GDM1 (cell line): ENCODE measurements around the gene SLC35F3.

ENCODE experiments used
- DNase-seq: peaks from one replicate; lab custom pipeline; 2025; lab: John Stamatoyannopoulos, UW

Gene SLC35F3

DNA sequence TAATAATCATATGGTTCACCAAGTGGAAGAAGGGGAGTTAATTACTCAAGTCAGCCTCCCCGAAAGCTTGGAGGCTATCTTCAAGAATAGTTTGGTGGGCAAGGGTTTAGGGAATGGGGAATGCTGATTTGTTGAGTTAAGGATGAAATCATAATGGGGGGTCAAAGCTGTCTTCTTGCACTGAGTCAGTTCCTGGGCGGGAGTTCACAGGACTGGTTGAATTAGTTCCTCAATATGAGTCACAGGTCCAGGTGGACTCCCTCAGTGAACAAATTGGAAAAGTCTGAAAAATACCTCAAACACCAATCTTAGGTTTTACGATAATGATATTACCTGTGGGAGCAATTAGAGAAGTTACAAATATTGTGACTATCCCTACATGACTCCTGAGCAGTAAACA, 353.6 kb downstream of the SLC35F3 start:
- DNase-seq: no peak

DNA sequence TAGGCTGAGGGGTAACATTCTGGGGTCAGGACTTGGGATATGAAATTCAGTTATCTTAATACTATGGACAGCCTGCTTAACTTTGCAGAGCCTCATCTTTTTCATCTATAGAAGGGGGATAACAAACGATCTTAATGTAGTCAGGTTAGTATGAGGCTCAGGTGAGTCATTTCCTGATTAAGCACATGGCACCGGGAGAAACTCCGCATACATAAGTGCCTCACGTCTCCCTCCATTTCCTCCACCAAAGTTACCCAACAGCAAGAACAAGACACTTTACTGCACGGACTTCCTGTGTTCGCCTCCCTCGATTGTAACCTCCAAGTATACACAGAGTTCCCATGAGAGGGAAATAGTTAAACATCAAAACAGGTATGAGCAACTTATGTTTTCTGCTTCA, 356.1 kb downstream of the SLC35F3 start:
- no peak for DNase-seq

GRCh38 chr1:234261545-234261944, 357.1 kb downstream of the SLC35F3 start:
- no peak for DNase-seq

GRCh38 chr1:234262007-234262753, 357.7 kb downstream of the SLC35F3 start:
- no peak for DNase-seq

DNA sequence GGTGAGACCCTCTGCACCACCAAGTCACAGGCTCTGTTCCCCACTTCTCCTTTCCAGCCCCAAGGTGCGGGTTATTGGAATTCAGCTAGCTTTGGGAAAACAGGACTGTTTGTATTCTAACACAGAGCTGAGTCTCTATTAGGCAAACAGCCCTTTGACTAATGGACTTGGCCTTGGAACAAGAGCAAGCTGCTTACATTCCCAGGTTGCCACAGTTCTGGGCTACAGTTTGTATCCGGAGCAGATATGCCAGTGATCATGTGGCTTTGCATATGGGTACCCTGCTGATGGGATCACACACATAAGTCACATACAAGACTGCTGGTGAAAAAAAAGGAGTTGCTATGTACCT, 358.3 kb downstream of the SLC35F3 start:
- DNase-seq: no peak

DNA sequence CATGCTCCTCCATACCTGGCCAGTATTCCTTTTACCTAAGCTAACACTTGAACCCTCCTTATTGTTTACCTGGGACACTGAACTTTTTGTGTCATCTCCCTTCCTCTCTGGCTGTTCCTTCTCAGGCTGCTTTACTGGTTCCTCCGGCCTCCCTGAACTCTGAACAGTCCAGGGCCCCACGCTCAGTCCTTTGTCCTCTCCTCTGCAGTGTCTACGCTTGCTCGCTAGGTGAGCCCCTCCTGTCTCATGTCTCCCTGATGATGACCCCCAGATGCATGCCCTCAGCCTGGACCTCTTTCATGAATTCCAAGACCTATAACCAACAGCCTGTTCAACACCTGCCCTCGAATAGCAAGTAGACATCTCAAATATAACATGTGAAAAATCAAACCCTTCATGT, 360.4 kb downstream of the SLC35F3 start:
- no peak for DNase-seq

DNA sequence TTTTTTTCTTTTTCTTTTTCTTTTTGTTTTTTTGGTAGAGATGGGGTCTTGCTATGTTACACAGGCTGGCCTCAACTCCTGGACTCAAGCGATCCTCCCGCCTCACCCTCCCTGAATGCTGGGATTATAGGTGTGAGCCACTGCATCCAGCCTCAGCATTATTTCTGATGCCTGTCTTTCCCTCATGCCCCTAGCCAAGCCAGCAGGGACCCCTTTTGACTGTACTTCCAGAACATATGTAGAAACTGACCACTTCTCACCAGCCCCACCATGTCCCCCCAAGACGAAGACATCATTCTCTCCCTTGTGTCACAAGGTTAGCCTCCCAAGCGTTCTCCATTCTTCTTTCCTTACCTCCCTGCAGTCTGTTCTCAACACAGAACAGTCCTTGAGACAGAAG, 360.8 kb downstream of the SLC35F3 start:
- DNase-seq: no peak

GRCh38 chr1:234265861-234266260, 361.4 kb downstream of the SLC35F3 start:
- no peak for DNase-seq

DNA sequence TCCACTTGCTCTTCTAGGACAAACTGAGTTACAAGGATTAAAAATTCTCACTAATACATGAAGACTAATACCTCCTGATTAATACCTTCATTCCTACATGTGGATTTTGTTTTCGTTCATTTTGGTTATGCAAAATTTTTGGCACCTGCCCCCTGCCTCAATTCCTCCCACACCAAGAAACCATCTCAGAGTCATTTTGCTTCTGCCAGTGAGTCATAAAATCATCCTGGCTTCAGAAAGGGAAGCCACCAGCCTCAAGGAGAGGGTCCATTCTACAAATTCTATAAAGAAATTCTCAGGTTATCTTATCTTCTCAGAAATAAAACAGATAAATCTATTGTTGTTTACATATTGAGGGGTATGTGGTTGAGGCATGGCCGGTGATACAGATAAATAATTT, 365.6 kb downstream of the SLC35F3 start:
- no peak for DNase-seq

DNA sequence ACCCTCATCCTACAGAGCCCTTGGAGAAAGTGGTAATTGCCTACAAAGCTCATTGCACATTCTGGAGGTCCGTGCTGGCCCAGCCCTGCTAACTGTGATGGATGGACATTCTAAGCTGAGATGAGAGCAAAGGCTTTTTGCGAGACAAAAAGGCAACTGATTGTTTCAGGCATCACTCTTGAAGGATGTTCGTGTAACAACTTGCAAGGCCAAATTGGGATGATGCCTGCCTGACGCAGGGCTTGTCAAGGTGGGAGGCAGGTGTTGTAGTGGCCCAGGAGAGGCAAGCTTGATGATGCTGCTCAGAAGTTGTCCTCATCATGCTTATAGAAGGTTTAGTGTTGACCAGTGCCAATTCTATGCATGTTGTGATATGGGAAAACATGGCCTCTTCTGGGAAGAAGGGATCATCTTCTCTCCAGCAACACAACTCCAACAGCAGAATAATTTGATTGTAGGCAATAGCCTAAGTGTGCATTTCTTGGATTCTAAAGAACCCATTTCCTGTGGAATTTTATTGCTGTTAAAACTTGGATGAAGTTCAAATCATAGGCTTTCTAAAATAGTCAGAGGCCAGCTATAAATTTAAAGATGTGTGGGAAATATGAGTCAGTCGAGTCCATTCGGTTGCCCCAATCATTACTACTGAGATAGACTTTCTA, 366.2 kb downstream of the SLC35F3 start:
- no peak for DNase-seq

- DNase-seq: no peak
Observed at GRCh38 chr1:234271243-234271606, 366.7 kb downstream of the SLC35F3 start.

- DNase-seq: no peak
Observed at GRCh38 chr1:234272656-234273312, 368.3 kb downstream of the SLC35F3 start.

GRCh38 chr1:234273981-234274380, 369.5 kb downstream of the SLC35F3 start:
- no peak for DNase-seq

DNA sequence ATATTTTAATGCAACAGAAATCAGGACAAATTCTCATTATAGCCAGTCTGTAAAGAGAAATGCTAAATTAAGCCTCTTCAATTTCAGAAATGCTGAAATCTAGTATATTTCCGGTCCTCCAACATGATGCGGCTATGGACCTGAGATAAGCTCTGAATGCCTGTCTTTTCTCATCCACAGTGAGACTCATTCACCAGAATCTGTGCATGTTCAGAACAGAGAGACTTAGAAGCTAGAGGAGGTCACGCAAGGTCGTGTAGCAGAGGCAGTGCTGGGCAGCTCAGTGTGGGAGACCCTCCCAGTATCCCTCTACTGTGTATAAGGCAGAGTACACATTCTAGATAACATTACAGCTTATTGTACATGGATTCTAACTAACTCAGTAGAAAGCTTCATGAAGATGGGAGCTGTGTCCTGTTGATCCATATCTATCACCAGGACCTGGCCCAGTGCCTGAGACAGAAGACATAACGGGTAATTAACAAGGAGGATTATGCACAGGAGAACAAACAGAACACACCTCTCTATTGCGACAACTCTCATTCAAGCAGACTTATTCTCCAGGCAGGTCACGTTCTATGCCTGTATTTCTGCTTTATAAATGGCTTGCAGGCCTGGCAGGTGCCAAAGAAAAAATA, 371.8 kb downstream of the SLC35F3 start:
- no peak for DNase-seq

GRCh38 chr1:234277161-234277868, 372.8 kb downstream of the SLC35F3 start:
- no peak for DNase-seq

GRCh38 chr1:234279021-234279420, 374.5 kb downstream of the SLC35F3 start:
- DNase-seq: no peak

- no peak for DNase-seq
Observed at GRCh38 chr1:234280500-234280899, 376.0 kb downstream of the SLC35F3 start.

- DNase-seq: no peak
Observed at GRCh38 chr1:234281826-234282489, 377.5 kb downstream of the SLC35F3 start.

GRCh38 chr1:234286206-234286605, 381.7 kb downstream of the SLC35F3 start:
- DNase-seq: no peak

DNA sequence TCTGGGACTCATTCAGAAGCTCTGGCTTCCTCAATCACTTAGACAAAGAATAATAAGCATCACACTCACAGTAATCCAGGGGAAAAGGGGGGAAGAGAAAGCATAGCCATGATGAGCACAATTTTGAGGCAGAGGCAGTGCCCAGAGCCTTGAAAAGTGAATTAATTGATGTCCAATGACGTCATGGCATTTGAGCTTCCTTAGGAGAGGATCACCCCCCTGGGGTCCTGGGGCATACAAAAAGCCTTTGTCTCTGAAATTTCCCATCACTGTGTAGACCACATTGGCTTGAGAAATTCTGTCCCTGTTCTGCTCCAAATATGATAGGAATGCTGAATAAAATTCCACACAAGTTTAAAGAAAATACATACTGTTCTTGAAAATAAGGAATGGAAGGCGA, 384.5 kb downstream of the SLC35F3 start:
- DNase-seq: no peak

DNA sequence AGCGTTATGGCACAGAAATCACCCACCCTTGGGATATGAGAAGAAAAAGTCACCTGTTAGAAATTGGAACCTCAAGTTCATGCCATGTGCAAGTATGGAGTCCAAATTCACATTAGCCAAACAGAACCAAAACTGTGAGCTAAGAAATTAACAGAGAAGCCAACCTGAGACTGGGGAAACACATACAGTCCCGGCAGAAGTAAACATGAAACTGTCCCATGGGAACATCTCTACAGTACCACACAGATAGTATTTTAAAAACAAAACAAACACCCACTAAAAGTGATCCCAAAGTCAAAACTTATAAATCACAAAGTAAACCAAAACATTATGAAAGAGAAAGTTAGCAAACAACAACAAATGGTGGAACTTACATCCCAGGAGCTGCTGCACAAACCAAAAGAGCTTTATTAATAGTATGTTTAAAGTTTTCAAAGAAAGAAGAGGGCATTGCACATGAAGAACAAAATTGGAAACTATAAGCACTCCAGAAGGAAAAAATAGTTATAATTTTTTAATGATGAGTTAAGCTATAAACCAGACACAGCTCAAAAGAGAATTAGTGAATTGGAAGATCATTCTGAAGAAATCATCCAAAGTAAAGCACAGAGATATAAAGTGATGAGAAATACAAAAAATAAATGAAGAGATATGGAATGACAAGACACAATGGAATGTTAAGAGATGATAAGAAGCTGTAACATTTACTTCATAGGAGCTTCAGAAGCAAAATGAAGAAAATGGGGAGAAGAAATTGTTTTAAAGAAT, 385.2 kb downstream of the SLC35F3 start:
- no peak for DNase-seq
